Measurements from ENCODE around the gene E2F4.

The E2F4 gene

GRCh38 chr16:67183284-67183626 is 8.7 kb upstream of the E2F4 start:
- Histone ChIP-seq H3K27me3 (ENCODE audit: control insufficient read depth in 5 of 5, insufficient read depth in 4 of 5, low read length in 5 of 5) (no peaks in the 10 kb centered on the region), H3K27ac (ENCODE audit: low read depth, low read length) (peak overlapping the region; percentile 11), H3K4me3 (ENCODE audit: low read depth in 1 of 5, low read length in 5 of 5) (peak overlapping the region in 4 of 5 donors; percentile 64 to 80 (median 78)), H3K36me3 (ENCODE audit: control insufficient read depth in 5 of 5, insufficient read depth in 5 of 5, low read length in 5 of 5) (peaks cover 0 to 3% (median 0%) of the 10 kb centered on the region in 5 donors), H3K4me1 (ENCODE audit: control insufficient read depth in 5 of 5, insufficient read depth in 5 of 5, low read length in 5 of 5) (peaks cover 3 to 46% (median 36%) of the 10 kb centered on the region in 5 donors), H3K9me3 (ENCODE audit: control insufficient read depth in 5 of 5, low read length in 5 of 5) (no peaks in the 10 kb centered on the region), H3K9ac (ENCODE audit: low read length in 5 of 5) (no peak overlapping the region)

- Histone ChIP-seq H3K27me3 (ENCODE audit: control insufficient read depth in 5 of 5, insufficient read depth in 4 of 5, low read length in 5 of 5) (no peaks in the 10 kb centered on the region), H3K4me3 (ENCODE audit: low read depth in 1 of 5, low read length in 5 of 5) (peak within 1 kb of the TSS; percentile 64 to 84 (median 80)), H3K9me3 (ENCODE audit: control insufficient read depth in 5 of 5, low read length in 5 of 5) (no peaks in the 10 kb centered on the region), H3K9ac (ENCODE audit: low read length in 5 of 5) (peak within 1 kb of the TSS in 4 of 5 donors; percentile 77 to 91 (median 90)), H3K4me1 (ENCODE audit: control insufficient read depth in 5 of 5, insufficient read depth in 5 of 5, low read length in 5 of 5) (peaks cover 3 to 42% (median 33%) of the 10 kb centered on the region in 5 donors), H3K27ac (ENCODE audit: low read depth, low read length) (peak within 1 kb of the TSS; percentile 89), H3K36me3 (ENCODE audit: control insufficient read depth in 5 of 5, insufficient read depth in 5 of 5, low read length in 5 of 5) (peaks cover 0 to 3% (median 0%) of the 10 kb centered on the region in 5 donors)
Observed at GRCh38 chr16:67183627-67184452, 8.1 kb upstream of the E2F4 start, which contains the start of gene MATCAP1. Gene MATCAP1 (minus strand): TSS chr16:67183963. CDS start chr16:67180610, 3,353 bp downstream.

- Histone ChIP-seq H3K27ac (ENCODE audit: low read depth, low read length) (peak overlapping the region; percentile 89), H3K4me3 (ENCODE audit: low read depth in 1 of 5, low read length in 5 of 5) (peak overlapping the region in 4 of 5 donors; percentile 77 to 84 (median 80)), H3K4me1 (ENCODE audit: control insufficient read depth in 5 of 5, insufficient read depth in 5 of 5, low read length in 5 of 5) (peaks cover 3 to 43% (median 35%) of the 10 kb centered on the region in 5 donors), H3K27me3 (ENCODE audit: control insufficient read depth in 5 of 5, insufficient read depth in 4 of 5, low read length in 5 of 5) (no peaks in the 10 kb centered on the region), H3K9me3 (ENCODE audit: control insufficient read depth in 5 of 5, low read length in 5 of 5) (no peaks in the 10 kb centered on the region), H3K9ac (ENCODE audit: low read length in 5 of 5) (peak overlapping the region in 3 of 5 donors; percentile 68 to 91 (median 77)), H3K36me3 (ENCODE audit: control insufficient read depth in 5 of 5, insufficient read depth in 5 of 5, low read length in 5 of 5) (peaks cover 0 to 3% (median 0%) of the 10 kb centered on the region in 5 donors)
Observed at GRCh38 chr16:67184453-67184994, 7.4 kb upstream of the E2F4 start.

DNA sequence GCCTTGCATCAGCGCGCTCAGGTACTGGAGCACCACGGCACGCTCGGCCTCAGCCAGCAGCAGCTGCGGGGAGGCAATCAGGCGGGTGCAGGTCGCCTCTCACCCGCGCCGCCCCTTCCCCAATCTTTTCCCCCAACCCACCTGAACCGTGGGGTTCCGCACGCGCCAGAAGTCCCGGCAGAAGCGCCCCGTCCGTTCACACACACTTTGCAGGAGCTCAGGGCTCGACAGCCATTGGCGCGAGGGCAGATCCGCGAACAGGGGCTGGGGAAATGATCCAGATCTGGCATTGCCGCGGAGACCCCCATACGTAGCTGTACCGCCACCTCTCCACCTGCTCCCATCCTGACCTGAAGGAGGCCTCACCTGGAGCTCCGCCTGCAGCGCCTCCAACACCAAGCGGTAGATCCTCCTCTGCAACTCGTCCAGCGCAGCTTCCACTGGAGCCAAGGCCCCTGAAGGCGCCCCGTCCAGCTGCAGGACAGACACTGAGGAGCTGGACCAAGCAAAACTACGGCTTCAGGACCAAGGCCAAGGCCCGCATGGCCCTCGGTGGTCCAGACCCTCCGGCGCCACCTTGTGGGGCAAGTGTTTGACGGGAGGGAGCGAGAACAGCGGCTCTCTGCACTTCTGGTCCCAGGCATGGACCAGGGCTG is 6.8 kb upstream of the E2F4 start:
- peak overlapping the region in 4 of 5 donors; percentile 6 to 84 (median 80) for H3K4me3 ChIP-seq (ENCODE audit: low read depth in 1 of 5, low read length in 5 of 5)
- peak overlapping the region in 1 of 5 donors; percentile 37 for H3K9ac ChIP-seq (ENCODE audit: low read length in 5 of 5)
- H3K27ac ChIP-seq (ENCODE audit: low read depth, low read length) = no peak overlapping the region
- peaks cover 0 to 3% (median 0%) of the 10 kb centered on the region in 5 donors for H3K36me3 ChIP-seq (ENCODE audit: control insufficient read depth in 5 of 5, insufficient read depth in 5 of 5, low read length in 5 of 5)
- H3K27me3 ChIP-seq (ENCODE audit: control insufficient read depth in 5 of 5, insufficient read depth in 4 of 5, low read length in 5 of 5) = no peaks in the 10 kb centered on the region
- H3K9me3 ChIP-seq (ENCODE audit: control insufficient read depth in 5 of 5, low read length in 5 of 5) = no peaks in the 10 kb centered on the region
- H3K4me1 ChIP-seq (ENCODE audit: control insufficient read depth in 5 of 5, insufficient read depth in 5 of 5, low read length in 5 of 5) = peaks cover 3 to 45% (median 35%) of the 10 kb centered on the region in 5 donors

GRCh38 chr16:67185651-67186134 is 6.3 kb upstream of the E2F4 start:
- no peak overlapping the region for H3K27ac ChIP-seq (ENCODE audit: low read depth, low read length)
- H3K9me3 ChIP-seq (ENCODE audit: control insufficient read depth in 5 of 5, low read length in 5 of 5) = no peaks in the 10 kb centered on the region
- H3K27me3 ChIP-seq (ENCODE audit: control insufficient read depth in 5 of 5, insufficient read depth in 4 of 5, low read length in 5 of 5) = no peaks in the 10 kb centered on the region
- peak overlapping the region in 1 of 5 donors; percentile 37 for H3K9ac ChIP-seq (ENCODE audit: low read length in 5 of 5)
- H3K4me1 ChIP-seq (ENCODE audit: control insufficient read depth in 5 of 5, insufficient read depth in 5 of 5, low read length in 5 of 5) = peaks cover 4 to 50% (median 35%) of the 10 kb centered on the region in 5 donors
- H3K4me3 ChIP-seq (ENCODE audit: low read depth in 1 of 5, low read length in 5 of 5) = peak overlapping the region in 3 of 5 donors; percentile 0 to 80 (median 80)
- peaks cover 0 to 3% (median 0%) of the 10 kb centered on the region in 5 donors for H3K36me3 ChIP-seq (ENCODE audit: control insufficient read depth in 5 of 5, insufficient read depth in 5 of 5, low read length in 5 of 5)

DNA sequence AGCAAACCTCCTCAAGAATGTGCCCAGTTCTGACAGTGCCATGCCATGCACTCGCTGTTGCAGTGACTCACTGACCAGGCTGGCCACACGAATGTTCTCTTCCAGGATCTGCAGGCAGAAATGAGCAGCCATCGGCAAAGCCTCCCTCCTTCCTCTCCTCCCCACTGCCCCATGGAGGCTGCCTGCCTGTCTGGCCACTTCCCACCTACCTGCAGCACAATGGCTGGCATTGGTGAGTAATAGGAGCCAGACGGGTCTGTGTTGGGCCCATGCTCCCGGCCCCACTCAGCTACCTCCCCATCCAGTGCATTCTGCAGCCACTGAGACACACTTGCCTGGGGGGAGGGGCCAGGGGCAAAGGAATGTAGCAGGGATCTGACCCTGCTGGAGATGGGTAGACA is 5.4 kb upstream of the E2F4 start:
- Histone ChIP-seq H3K9ac (ENCODE audit: low read length in 5 of 5) (no peak overlapping the region), H3K36me3 (ENCODE audit: control insufficient read depth in 5 of 5, insufficient read depth in 5 of 5, low read length in 5 of 5) (peaks cover 0 to 3% (median 0%) of the 10 kb centered on the region in 5 donors)

DNA sequence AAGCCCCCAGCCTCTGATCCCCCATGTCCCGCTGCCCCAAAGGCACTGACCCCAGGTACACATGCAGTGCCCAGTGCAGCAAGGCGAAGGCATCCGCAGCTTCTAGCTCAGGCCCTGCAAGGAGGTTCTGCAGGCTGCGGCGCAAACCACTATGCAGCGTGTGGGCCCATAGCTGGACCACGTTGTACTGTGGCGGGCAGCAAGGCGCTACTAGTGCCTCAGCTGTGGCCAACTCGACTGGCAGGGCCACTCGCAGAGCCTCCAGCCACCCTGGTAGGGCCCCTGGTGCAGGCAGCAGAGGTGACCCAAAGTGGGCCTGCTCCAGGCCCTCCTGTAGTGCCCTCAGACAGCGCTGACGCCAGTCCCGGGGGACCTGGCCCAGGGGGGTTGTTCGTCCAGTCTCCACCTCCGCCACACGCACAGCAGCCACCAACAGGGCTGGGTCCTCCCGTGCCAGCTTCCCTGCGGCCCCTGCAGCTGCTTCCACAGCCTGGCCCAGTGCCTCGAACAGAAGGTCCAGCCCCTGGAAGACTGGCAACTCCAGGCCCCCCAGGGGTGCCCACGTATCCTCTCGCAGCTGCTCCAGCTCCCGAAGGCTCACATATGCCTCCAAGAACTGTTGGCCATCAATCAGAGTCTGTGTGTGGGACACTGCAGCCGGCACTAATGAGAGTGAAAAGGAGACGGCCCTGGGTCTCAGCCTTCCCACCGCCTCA is 4.6 kb upstream of the E2F4 start:
- Histone ChIP-seq H3K4me1 (ENCODE audit: control insufficient read depth in 5 of 5, insufficient read depth in 5 of 5, low read length in 5 of 5) (peaks cover 5 to 55% (median 33%) of the 10 kb centered on the region in 5 donors), H3K27me3 (ENCODE audit: control insufficient read depth in 5 of 5, insufficient read depth in 4 of 5, low read length in 5 of 5) (no peaks in the 10 kb centered on the region), H3K4me3 (ENCODE audit: low read depth in 1 of 5, low read length in 5 of 5) (no peak overlapping the region), H3K9ac (ENCODE audit: low read length in 5 of 5) (no peak overlapping the region), H3K36me3 (ENCODE audit: control insufficient read depth in 5 of 5, insufficient read depth in 5 of 5, low read length in 5 of 5) (peaks cover 0 to 3% (median 0%) of the 10 kb centered on the region in 5 donors), H3K9me3 (ENCODE audit: control insufficient read depth in 5 of 5, low read length in 5 of 5) (no peaks in the 10 kb centered on the region), H3K27ac (ENCODE audit: low read depth, low read length) (no peak overlapping the region)

More for the DNA sequence above, 5.4 kb upstream of the E2F4 start:
- Histone ChIP-seq H3K9me3 (ENCODE audit: control insufficient read depth in 5 of 5, low read length in 5 of 5) (no peaks in the 10 kb centered on the region), H3K4me1 (ENCODE audit: control insufficient read depth in 5 of 5, insufficient read depth in 5 of 5, low read length in 5 of 5) (peaks cover 3 to 52% (median 30%) of the 10 kb centered on the region in 5 donors), H3K27me3 (ENCODE audit: control insufficient read depth in 5 of 5, insufficient read depth in 4 of 5, low read length in 5 of 5) (no peaks in the 10 kb centered on the region), H3K4me3 (ENCODE audit: low read depth in 1 of 5, low read length in 5 of 5) (no peak overlapping the region), H3K27ac (ENCODE audit: low read depth, low read length) (no peak overlapping the region)

GRCh38 chr16:67188323-67188722 is 3.6 kb upstream of the E2F4 start:
- H3K27ac ChIP-seq (ENCODE audit: low read depth, low read length) = no peak overlapping the region
- peaks cover 0 to 3% (median 0%) of the 10 kb centered on the region in 5 donors for H3K36me3 ChIP-seq (ENCODE audit: control insufficient read depth in 5 of 5, insufficient read depth in 5 of 5, low read length in 5 of 5)
- no peak overlapping the region for H3K4me3 ChIP-seq (ENCODE audit: low read depth in 1 of 5, low read length in 5 of 5)
- H3K9ac ChIP-seq (ENCODE audit: low read length in 5 of 5) = no peak overlapping the region
- H3K9me3 ChIP-seq (ENCODE audit: control insufficient read depth in 5 of 5, low read length in 5 of 5) = no peaks in the 10 kb centered on the region
- peaks cover 13 to 60% (median 37%) of the 10 kb centered on the region in 5 donors for H3K4me1 ChIP-seq (ENCODE audit: control insufficient read depth in 5 of 5, insufficient read depth in 5 of 5, low read length in 5 of 5)
- H3K27me3 ChIP-seq (ENCODE audit: control insufficient read depth in 5 of 5, insufficient read depth in 4 of 5, low read length in 5 of 5) = no peaks in the 10 kb centered on the region

DNA sequence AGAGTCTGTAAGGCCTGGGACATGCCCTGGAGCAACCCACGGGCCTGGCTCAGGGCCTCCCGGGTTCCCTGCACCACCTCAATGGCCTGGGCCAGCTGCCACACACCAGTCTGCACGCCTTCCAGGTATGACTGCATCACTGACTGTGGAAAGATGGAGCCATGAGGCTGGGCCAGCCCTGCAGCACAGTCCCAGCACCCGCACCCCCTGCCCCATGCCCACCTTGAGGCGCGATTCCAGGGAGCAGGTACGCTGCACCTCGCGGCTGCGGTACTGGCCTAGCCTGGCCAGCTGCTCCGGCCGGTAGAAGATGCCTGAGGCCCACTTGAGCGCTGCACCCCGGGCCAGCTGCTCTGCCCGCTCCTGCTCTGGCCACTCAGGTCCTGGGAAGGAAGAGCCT is 3.2 kb upstream of the E2F4 start:
- peaks cover 0 to 7% (median 4%) of the 10 kb centered on the region in 5 donors for H3K36me3 ChIP-seq (ENCODE audit: control insufficient read depth in 5 of 5, insufficient read depth in 5 of 5, low read length in 5 of 5)
- H3K9me3 ChIP-seq (ENCODE audit: control insufficient read depth in 5 of 5, low read length in 5 of 5) = no peaks in the 10 kb centered on the region
- H3K27me3 ChIP-seq (ENCODE audit: control insufficient read depth in 5 of 5, insufficient read depth in 4 of 5, low read length in 5 of 5) = no peaks in the 10 kb centered on the region
- no peak overlapping the region for H3K9ac ChIP-seq (ENCODE audit: low read length in 5 of 5)
- no peak overlapping the region for H3K4me3 ChIP-seq (ENCODE audit: low read depth in 1 of 5, low read length in 5 of 5)
- H3K27ac ChIP-seq (ENCODE audit: low read depth, low read length) = no peak overlapping the region
- H3K4me1 ChIP-seq (ENCODE audit: control insufficient read depth in 5 of 5, insufficient read depth in 5 of 5, low read length in 5 of 5) = peaks cover 15 to 63% (median 41%) of the 10 kb centered on the region in 5 donors
